GM12864 (cell line): Measurements from ENCODE around the gene INSIG1.

Experiments used
- DNase-seq: peaks from one replicate; pipeline ENCODE4 v3.0.0-alpha.2; 2011; ENCODE audit warnings: low read depth
- H3K4me3 ChIP-seq: 2 replicates; pipeline ENCODE4 v1.5.1; 2011; ENCODE audit warnings: mild to moderate bottlenecking, low read depth, low read length, control low read depth
- TF ChIP-seq, protein P1 (sequence below): IDR thresholded peaks from 2 replicates; pipeline ENCODE4 v1.5.1; 2011; ENCODE audit warnings: low read depth, mild to moderate bottlenecking, moderate library complexity, low read length, control low read depth, inconsistent platforms; ENCODE audit errors: missing control alignments

Gene INSIG1

DNA sequence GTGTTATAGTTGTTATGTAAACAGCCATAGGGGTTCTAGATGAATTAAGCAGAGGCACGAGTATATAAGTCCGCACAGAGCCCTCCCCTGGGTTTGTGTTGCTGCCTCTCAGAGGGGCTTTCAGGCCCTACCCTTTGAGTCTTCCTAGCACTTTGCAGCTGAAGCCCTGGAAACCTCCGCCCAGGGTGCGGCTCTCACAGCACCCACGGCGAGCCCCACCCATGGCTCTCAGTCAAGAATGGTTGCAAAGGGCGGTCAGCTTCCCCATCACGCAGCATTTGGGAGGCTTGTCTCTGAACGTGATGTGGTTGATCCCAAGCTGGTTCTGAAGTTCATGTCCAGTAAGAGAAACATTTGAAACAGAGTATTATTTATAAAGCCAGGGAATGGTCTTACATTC lies 18.8 kb upstream of the INSIG1 start:
- TF ChIP-seq, protein P1, sequence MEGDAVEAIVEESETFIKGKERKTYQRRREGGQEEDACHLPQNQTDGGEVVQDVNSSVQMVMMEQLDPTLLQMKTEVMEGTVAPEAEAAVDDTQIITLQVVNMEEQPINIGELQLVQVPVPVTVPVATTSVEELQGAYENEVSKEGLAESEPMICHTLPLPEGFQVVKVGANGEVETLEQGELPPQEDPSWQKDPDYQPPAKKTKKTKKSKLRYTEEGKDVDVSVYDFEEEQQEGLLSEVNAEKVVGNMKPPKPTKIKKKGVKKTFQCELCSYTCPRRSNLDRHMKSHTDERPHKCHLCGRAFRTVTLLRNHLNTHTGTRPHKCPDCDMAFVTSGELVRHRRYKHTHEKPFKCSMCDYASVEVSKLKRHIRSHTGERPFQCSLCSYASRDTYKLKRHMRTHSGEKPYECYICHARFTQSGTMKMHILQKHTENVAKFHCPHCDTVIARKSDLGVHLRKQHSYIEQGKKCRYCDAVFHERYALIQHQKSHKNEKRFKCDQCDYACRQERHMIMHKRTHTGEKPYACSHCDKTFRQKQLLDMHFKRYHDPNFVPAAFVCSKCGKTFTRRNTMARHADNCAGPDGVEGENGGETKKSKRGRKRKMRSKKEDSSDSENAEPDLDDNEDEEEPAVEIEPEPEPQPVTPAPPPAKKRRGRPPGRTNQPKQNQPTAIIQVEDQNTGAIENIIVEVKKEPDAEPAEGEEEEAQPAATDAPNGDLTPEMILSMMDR: no peak
- no peak overlapping the region for H3K4me3 ChIP-seq
- DNase-seq: no peak

DNA sequence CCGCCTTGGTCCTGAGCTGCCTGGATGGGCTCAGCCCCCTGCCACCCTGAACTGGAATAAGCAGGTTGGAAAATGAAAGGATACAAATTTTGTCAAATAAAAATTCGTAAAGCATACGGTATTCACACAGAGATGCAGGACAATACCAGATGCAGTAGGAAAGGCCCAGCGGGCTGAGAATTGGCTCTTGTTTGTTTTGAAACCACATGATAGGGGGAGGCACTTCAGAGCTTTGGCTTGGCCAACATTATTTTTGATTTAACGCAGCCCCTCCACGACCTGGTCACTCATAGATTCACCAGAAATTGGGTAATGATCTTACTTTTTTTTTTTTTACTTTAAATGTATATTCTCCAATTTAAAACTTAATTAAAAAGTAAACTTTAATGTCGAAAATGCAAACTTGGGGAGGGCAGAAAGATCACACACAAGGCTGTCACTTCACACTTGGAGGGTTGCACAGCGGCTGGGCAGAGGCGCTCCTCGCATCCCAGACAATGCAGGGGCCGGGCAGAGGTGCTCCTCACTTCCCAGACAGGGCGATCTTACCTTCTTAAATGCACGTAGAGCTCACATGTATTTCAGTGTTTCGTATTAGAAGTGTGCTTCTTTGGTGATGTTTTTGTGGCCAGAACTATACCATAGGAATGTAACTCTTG lies 17.8 kb upstream of the INSIG1 start:
- no peak for DNase-seq

DNA sequence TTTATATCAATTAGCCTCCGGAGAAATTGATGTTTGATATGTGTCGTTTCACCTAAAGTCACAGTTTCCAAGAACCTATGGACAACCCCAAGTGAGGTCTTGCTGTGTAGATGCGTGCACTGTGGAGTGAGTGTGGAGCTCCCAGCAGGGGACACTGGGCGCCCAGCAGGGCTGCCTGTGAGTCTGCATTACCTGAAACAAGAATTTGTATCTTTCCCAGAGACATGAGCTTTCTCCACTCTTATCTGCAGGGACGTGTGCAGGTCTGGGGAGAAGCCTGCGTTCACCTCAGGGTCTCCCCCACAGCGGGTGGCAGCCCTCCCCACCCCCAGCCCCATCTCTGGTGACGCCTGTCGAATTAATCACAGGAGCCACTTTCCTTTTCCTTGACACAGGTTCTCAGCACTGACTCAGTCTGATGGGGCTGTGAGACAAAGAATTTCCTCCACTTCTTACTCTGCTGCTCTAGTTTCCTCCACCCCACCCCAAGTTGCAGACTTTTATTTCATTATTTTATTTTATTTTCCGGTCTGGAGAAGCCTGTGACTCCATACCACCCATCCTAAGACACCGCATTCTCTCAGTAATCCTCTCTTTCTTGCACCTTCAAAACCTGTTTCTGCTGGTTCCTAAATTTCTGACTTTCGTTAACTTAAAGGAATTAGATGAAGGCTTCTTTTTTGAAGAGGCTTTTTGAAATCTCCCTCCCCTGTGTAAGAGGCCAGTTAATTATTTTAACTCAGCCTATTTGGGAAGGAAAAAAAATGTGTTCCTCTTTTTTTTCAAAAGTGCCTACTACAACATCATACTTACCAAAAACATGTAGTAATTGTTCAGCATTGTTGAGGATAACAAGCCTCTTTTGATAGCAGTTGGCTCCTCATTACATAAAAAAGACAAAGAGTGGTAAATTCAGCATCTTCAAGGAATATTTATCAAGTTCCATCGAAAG lies 17.0 kb upstream of the INSIG1 start:
- TF ChIP-seq, protein P1: no peak
- H3K4me3 ChIP-seq: no peak overlapping the region
- no peak for DNase-seq

More for the DNA sequence above, 17.8 kb upstream of the INSIG1 start:
- no peak overlapping the region for H3K4me3 ChIP-seq
- TF ChIP-seq, protein P1: no peak

DNA sequence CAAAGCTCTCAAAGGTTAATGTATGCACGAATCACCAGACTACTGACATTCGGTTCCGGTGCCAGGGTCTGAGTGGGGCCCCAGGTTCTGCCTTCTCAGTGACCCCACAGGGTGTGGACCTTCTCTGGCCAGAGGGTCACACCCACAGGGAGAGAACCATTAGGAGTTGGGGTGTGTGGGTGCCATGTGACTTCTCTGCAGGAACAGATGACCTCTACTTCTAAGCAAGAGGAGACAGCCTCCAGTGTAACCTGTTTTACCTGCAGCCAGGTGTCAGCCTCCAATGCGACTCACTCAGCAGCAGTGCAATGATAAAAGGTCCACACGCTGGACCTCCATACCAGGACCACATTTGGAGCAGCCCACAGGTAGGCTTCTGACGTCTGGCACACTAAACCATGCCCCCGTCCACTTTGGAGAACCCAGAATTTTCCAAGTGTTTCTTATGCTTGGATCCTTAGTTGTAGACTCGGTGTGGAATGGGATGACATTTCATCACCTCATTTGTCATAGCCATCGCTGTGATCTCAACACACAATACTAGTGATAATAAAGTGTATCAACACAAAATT lies 16.2 kb upstream of the INSIG1 start:
- no peak overlapping the region for H3K4me3 ChIP-seq
- TF ChIP-seq, protein P1: no peak
- DNase-seq: no peak

DNA sequence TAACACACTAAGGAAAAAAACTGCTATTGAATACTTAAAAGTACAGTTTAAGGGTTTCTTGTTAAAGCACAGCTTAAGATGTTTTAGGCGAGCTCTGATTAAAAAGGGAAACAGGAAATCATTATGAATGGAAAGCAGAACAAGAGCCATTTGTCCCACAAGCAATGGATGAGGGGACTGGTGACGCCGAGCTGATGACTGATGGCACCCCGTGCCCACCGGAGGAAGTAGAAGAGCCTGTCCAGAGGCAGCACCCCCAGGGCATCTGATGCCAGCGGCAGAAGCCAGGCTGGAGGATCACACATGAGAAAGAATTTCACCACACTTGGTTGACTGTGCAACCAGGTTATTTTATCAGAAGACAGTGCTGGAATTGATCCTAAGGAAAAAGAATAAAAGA lies 15.0 kb upstream of the INSIG1 start:
- no peak for DNase-seq
- TF ChIP-seq, protein P1: no peak
- no peak overlapping the region for H3K4me3 ChIP-seq

DNA sequence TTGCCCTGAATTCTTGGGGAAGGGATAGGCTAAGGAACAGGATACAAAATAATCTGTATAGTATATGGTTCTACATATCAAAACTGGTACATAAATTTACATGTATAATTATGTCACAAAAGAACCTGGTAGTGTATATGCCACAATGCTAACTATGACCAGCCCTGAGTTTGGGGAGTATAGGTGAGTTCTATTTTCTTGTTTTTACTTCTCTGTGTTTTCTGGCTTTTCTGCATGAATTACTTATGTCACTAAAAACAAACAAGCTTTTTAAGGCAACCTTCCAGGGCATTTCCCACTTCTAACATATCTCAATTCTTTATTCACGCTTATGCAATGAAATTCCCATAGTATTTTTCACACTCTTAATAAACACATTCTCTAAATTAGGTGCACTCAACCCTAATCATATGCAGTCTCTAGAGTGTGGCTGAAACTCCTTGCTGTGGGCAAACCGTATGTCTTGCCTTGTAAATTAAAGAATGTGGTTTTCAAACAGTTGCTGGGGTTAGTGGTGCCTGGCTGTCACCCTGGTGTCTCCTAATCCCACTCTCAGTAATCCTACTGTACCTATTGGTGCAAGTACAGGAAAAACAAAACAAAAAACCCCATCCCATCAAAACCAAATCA lies 14.0 kb upstream of the INSIG1 start:
- no peak for DNase-seq
- H3K4me3 ChIP-seq: no peak overlapping the region
- TF ChIP-seq, protein P1: no peak
